DND-41 (cell line): ENCODE data around the gene KCNG4.

Source experiments
- ATAC-seq: fragments of 200-7000 bp; cut with Tn5 transposase; 3 replicates; pipeline ENCODE4 v1.9.1; 2021; ENCODE audit warnings: low read depth; ENCODE audit not compliant: insufficient read depth
- DNase-seq: peaks from one replicate; pipeline ENCODE4 v3.0.0-alpha.2; 2020
- H2AFZ ChIP-seq: 2 replicates; pipeline ENCODE4 v1.6.0; 2012; ENCODE audit warnings: low read depth, low read length
- H3K27ac ChIP-seq: 2 replicates; pipeline ENCODE4 v1.5.1; 2012; ENCODE audit warnings: low read length, inconsistent platforms
- H3K27me3 ChIP-seq: fragments of 200-600 bp; sonication (generic); 2 replicates; pipeline ENCODE4 v1.6.0; 2012; ENCODE audit warnings: low read length, mild to moderate bottlenecking, inconsistent platforms; ENCODE audit not compliant: insufficient read depth, poor library complexity
- H3K36me3 ChIP-seq: 2 replicates; pipeline ENCODE4 v1.5.1; 2012; ENCODE audit warnings: low read length, inconsistent platforms; ENCODE audit not compliant: insufficient read depth
- H3K4me1 ChIP-seq: 2 replicates; pipeline ENCODE4 v1.5.1; 2012; ENCODE audit warnings: mild to moderate bottlenecking, low read length; ENCODE audit not compliant: insufficient read depth
- H3K4me2 ChIP-seq: 2 replicates; pipeline ENCODE4 v1.6.0; 2012; ENCODE audit warnings: mild to moderate bottlenecking, moderate library complexity, low read length, inconsistent platforms; ENCODE audit not compliant: insufficient read depth
- H3K4me3 ChIP-seq, 2 experiments: fragments of 200-600 bp in 1 of 2; shearing (Covaris generic) in 1 of 2; 2 replicates each; pipeline ENCODE4 v1.5.1; 2012 to 2016; ENCODE audit warnings: inconsistent platforms in 2 of 2, low read length in 2 of 2, mild to moderate bottlenecking in 2 of 2, low read depth in 1 of 2, moderate library complexity in 1 of 2
- H3K79me2 ChIP-seq: 2 replicates; pipeline ENCODE4 v1.6.0; 2012; ENCODE audit warnings: low read length, inconsistent platforms; ENCODE audit not compliant: insufficient read depth
- H3K9ac ChIP-seq: 2 replicates; pipeline ENCODE4 v1.6.0; 2012; ENCODE audit warnings: low read depth, mild to moderate bottlenecking, inconsistent platforms, low read length, moderate library complexity
- H3K9me3 ChIP-seq: 2 replicates; pipeline ENCODE4 v1.5.1; 2012; ENCODE audit warnings: low read length, moderate library complexity, mild to moderate bottlenecking, inconsistent platforms; ENCODE audit not compliant: insufficient read depth, severe bottlenecking
- H4K20me1 ChIP-seq: 2 replicates; pipeline ENCODE4 v1.6.0; 2012; ENCODE audit warnings: low read length; ENCODE audit not compliant: insufficient read depth
- CTCF ChIP-seq: IDR thresholded peaks from 2 replicates; pipeline ENCODE4 v1.5.1; 2012; ENCODE audit warnings: borderline replicate concordance, low read length, moderate library complexity, mild to moderate bottlenecking; ENCODE audit not compliant: poor library complexity, severe bottlenecking; ENCODE audit errors: extremely low read depth
- EZH2 ChIP-seq: IDR thresholded peaks from 3 replicates; pipeline ENCODE4 v1.6.1; 2012; ENCODE audit warnings: borderline replicate concordance, low read depth, mild to moderate bottlenecking, moderate library complexity, low read length, inconsistent platforms; ENCODE audit not compliant: severe bottlenecking

KCNG4 gene

DNA sequence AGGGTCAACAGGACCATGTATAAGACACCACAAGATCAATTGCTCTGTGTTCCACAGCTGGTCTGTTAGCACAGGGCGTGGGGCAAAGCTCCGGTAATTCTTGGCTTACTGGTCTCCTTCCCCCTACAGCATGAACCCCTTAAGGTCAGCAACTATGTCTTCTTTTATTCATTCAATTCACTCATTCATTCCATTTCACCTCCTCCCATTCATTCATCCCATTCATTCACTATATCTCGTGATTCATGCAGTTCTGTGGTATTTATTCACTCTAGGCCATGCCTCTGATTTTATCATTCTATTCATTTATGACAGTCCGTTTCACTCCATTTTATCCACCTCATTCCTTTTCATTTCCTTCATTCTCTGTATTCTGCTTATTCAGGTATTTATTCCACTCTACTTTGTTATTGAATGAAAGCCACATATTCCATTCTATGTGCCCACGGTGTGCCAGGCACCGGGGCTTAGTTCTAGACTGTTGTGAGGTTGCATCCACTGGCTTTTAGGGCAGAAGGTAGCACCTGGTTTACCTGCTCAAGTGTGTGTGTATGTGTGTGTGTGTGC is 35.9 kb upstream of the KCNG4 start:
- no peaks in the 10 kb centered on the region for H3K9me3 ChIP-seq
- TF ChIP-seq EZH2: no peak
- no peak for TF ChIP-seq CTCF
- no peaks in the 10 kb centered on the region for H3K36me3 ChIP-seq
- H3K27ac ChIP-seq: no peak overlapping the region
- H3K27me3 ChIP-seq: peaks cover 2% of the 10 kb centered on the region
- H3K4me3 ChIP-seq: no peak overlapping the region
- ATAC-seq: no peak
- no peak overlapping the region for H3K9ac ChIP-seq
- no peaks in the 10 kb centered on the region for H3K4me1 ChIP-seq
- no peak for DNase-seq
- H2AFZ ChIP-seq: no peak overlapping the region
- no peak overlapping the region for H3K4me2 ChIP-seq
- no peaks in the 10 kb centered on the region for H4K20me1 ChIP-seq
- no peaks in the 10 kb centered on the region for H3K79me2 ChIP-seq

- no peaks in the 10 kb centered on the region for H3K79me2 ChIP-seq
- no peaks in the 10 kb centered on the region for H3K36me3 ChIP-seq
- no peaks in the 10 kb centered on the region for H4K20me1 ChIP-seq
- ATAC-seq: no peak
- H3K9ac ChIP-seq: no peak overlapping the region
- H3K4me2 ChIP-seq: no peak overlapping the region
- H3K27me3 ChIP-seq: peaks cover 2% of the 10 kb centered on the region
- no peak for DNase-seq
- no peaks in the 10 kb centered on the region for H3K4me1 ChIP-seq
- H3K27ac ChIP-seq: no peak overlapping the region
- no peak for TF ChIP-seq EZH2
- no peak for TF ChIP-seq CTCF
- H3K4me3 ChIP-seq: no peak overlapping the region
- H2AFZ ChIP-seq: no peak overlapping the region
- no peaks in the 10 kb centered on the region for H3K9me3 ChIP-seq
Observed at GRCh38 chr16:84274515-84274914, 34.7 kb upstream of the KCNG4 start.

- no peak for DNase-seq
- Histone ChIP-seq H3K27me3 (peaks cover 5% of the 10 kb centered on the region), H3K36me3 (no peaks in the 10 kb centered on the region), H3K4me2 (no peak overlapping the region), H4K20me1 (no peaks in the 10 kb centered on the region), H3K27ac (no peak overlapping the region), H2AFZ (no peak overlapping the region), H3K9ac (no peak overlapping the region), H3K4me3 (no peak overlapping the region), H3K9me3 (no peaks in the 10 kb centered on the region), H3K4me1 (no peaks in the 10 kb centered on the region), H3K79me2 (no peaks in the 10 kb centered on the region)
- no peak for ATAC-seq
- TF ChIP-seq EZH2 (no peak), CTCF (no peak)
Observed at GRCh38 chr16:84272740-84273320, 33.0 kb upstream of the KCNG4 start.

GRCh38 chr16:84271866-84272265 is 32.1 kb upstream of the KCNG4 start:
- no peak for TF ChIP-seq CTCF
- no peak for TF ChIP-seq EZH2
- H4K20me1 ChIP-seq: no peaks in the 10 kb centered on the region
- no peak overlapping the region for H3K4me2 ChIP-seq
- no peaks in the 10 kb centered on the region for H3K4me1 ChIP-seq
- H2AFZ ChIP-seq: no peak overlapping the region
- no peaks in the 10 kb centered on the region for H3K79me2 ChIP-seq
- no peaks in the 10 kb centered on the region for H3K9me3 ChIP-seq
- H3K27me3 ChIP-seq: peaks cover 5% of the 10 kb centered on the region
- ATAC-seq: no peak
- H3K4me3 ChIP-seq: no peak overlapping the region
- no peak overlapping the region for H3K27ac ChIP-seq
- H3K9ac ChIP-seq: no peak overlapping the region
- no peaks in the 10 kb centered on the region for H3K36me3 ChIP-seq
- no peak for DNase-seq
